Activated CD4-positive, alpha-beta memory T cell treated with anti-CD3 and anti-CD28 coated beads for 36 hours (primary cell): ENCODE results near the gene GRK5. TPM values are rescaled to one million over a fixed set of nuclear protein-coding genes. Genes with fewer than 3 reads are reported as not detected.
A peak's percentile ranks its signal among the peaks of the same experiment; 100 is the strongest.
"Not testable (repeated sequence)": the region's sequence is repeated elsewhere in the genome, so short reads cannot be mapped to it uniquely, and the experiment has no call there.

Experiments used
- CTCF ChIA-PET: fragments of 350-600 bp; sonication (Branson Sonifier 250); formaldehyde crosslinking; loops from one replicate; lab custom pipeline; 2021; ENCODE audit warnings: antibody characterized with exemption, inconsistent platforms; lab: Charles Lee
- POLR2A ChIA-PET: fragments of 350-600 bp; sonication (Branson Sonifier 250); formaldehyde crosslinking; loops from one replicate; lab custom pipeline; 2021; ENCODE audit warnings: antibody characterized with exemption; lab: Charles Lee
- DNase-seq: peaks from one replicate; pipeline ENCODE4 v3.0.0-alpha.2; 2020
- H3K27ac Mint-ChIP-seq: one replicate; pipeline ENCODE4 v1.8.0; 2021; ENCODE audit warnings: mixed read lengths
- H3K27me3 Mint-ChIP-seq: one replicate; pipeline ENCODE4 v1.8.0; 2021; ENCODE audit warnings: mixed read lengths
- H3K36me3 Mint-ChIP-seq: one replicate; pipeline ENCODE4 v1.8.0; 2021; ENCODE audit warnings: mixed read lengths
- H3K4me1 Mint-ChIP-seq: one replicate; pipeline ENCODE4 v1.8.0; 2021; ENCODE audit warnings: low read depth, mixed read lengths
- H3K4me3 Mint-ChIP-seq: one replicate; pipeline ENCODE4 v1.8.0; 2021; ENCODE audit warnings: mild to moderate bottlenecking, mixed read lengths
- H3K9me3 Mint-ChIP-seq: one replicate; pipeline ENCODE4 v1.8.0; 2021; ENCODE audit warnings: mixed read lengths
- intact Hi-C: fragments of 100-400 bp; cut with micrococcal nuclease; formaldehyde crosslinking; loops from one replicate; pipeline ENCODE4 v1.15.1; 2023
- total RNA-seq, 2 experiments: library from RNA; stranded (reverse); gene quantifications; one replicate each; pipeline ENCODE4 v1.2.3, GENCODE V29; 2021

Gene GRK5
- total RNA-seq, 2 experiments from 2014 or later, result 22.7 to 23.0 TPM

- POLR2A ChIA-PET, result no interaction called here
Measured at GRCh38 chr10:119457966-119458766, 250.8 kb downstream of the GRK5 start.

GRCh38 chr10:119459681-119460340 lies 252.4 kb downstream of the GRK5 start:
- POLR2A ChIA-PET, result no interaction called here
- Mint-ChIP-seq H3K4me3 (no peak overlapping the region), H3K4me1 (peaks cover 5% of the 10 kb centered on the region), H3K27me3 (no peaks in the 10 kb centered on the region), H3K9me3 (peaks cover 8% of the 10 kb centered on the region), H3K36me3 (peaks cover 1% of the 10 kb centered on the region), H3K27ac (no peak overlapping the region)
- CTCF ChIA-PET, result interaction anchor here (1.7 kb wide), 1 partner anchor 14 kb away, joined by 8 read pairs; no protein-coding TSS in a partner anchor
- DNase-seq, result no peak
- intact Hi-C loops, result loop anchor here (2.0 kb wide), 1 partner anchor 19 kb away; no protein-coding TSS in a partner anchor

More at GRCh38 chr10:119457966-119458766, 250.8 kb downstream of the GRK5 start:
- intact Hi-C loops, result no loop called here
- H3K9me3 Mint-ChIP-seq, result peaks cover 6% of the 10 kb centered on the region
- CTCF ChIA-PET, result interaction anchor here (0.6 to 1.7 kb wide), 2 partner anchors 12 to 722 kb away, joined by 3 to 8 read pairs; no protein-coding TSS in a partner anchor
- H3K27ac Mint-ChIP-seq, result no peak overlapping the region
- DNase-seq, result no peak
- H3K27me3 Mint-ChIP-seq, result no peaks in the 10 kb centered on the region
- H3K36me3 Mint-ChIP-seq, result no peaks in the 10 kb centered on the region
- H3K4me3 Mint-ChIP-seq, result no peak overlapping the region
- H3K4me1 Mint-ChIP-seq, result peaks cover 5% of the 10 kb centered on the region

- intact Hi-C loops, result loop anchor here (2.0 kb wide), 1 partner anchor 18 kb away; no protein-coding TSS in a partner anchor
- peaks cover 8% of the 10 kb centered on the region for H3K9me3 Mint-ChIP-seq
- H3K36me3 Mint-ChIP-seq, result peaks cover 1% of the 10 kb centered on the region
- peaks cover 9% of the 10 kb centered on the region for H3K4me1 Mint-ChIP-seq
- no peak for DNase-seq
- ChIA-PET POLR2A (no interaction called here), CTCF (interaction anchor here (0.6 to 1.7 kb wide), 2 partner anchors 15 to 520 kb away, joined by 4 to 8 read pairs; no protein-coding TSS in a partner anchor)
- H3K27me3 Mint-ChIP-seq, result no peaks in the 10 kb centered on the region
- no peak overlapping the region for H3K27ac Mint-ChIP-seq
- H3K4me3 Mint-ChIP-seq, result no peak overlapping the region
Measured at GRCh38 chr10:119460369-119461195, 253.2 kb downstream of the GRK5 start.

GRCh38 chr10:119461380-119461779 lies 254.0 kb downstream of the GRK5 start:
- no peaks in the 10 kb centered on the region for H3K27me3 Mint-ChIP-seq
- peaks cover 15% of the 10 kb centered on the region for H3K4me1 Mint-ChIP-seq
- intact Hi-C loops, result loop anchor here (2.0 kb wide), 1 partner anchor 17 kb away; no protein-coding TSS in a partner anchor
- H3K36me3 Mint-ChIP-seq, result peaks cover 1% of the 10 kb centered on the region
- peak; percentile 46 for DNase-seq
- peaks cover 8% of the 10 kb centered on the region for H3K9me3 Mint-ChIP-seq
- H3K27ac Mint-ChIP-seq, result no peak overlapping the region
- no peak overlapping the region for H3K4me3 Mint-ChIP-seq
- POLR2A ChIA-PET, result no interaction called here
- CTCF ChIA-PET, result interaction anchor here (0.6 kb wide), 2 partner anchors 17 to 521 kb away, joined by 3 to 4 read pairs; no protein-coding TSS in a partner anchor

- POLR2A ChIA-PET, result no interaction called here
- Mint-ChIP-seq H3K27ac (no peak overlapping the region), H3K4me3 (no peak overlapping the region), H3K36me3 (peaks cover 1% of the 10 kb centered on the region), H3K9me3 (peaks cover 8% of the 10 kb centered on the region), H3K4me1 (peaks cover 20% of the 10 kb centered on the region), H3K27me3 (no peaks in the 10 kb centered on the region)
- DNase-seq, result no peak
- CTCF ChIA-PET, result interaction anchor here (0.6 kb wide), 1 partner anchor 17 kb away, joined by 3 read pairs; no protein-coding TSS in a partner anchor
- intact Hi-C loops, result loop anchor here (2.0 kb wide), 1 partner anchor 17 kb away; no protein-coding TSS in a partner anchor
Measured at GRCh38 chr10:119461923-119462322, 254.6 kb downstream of the GRK5 start.

GRCh38 chr10:119462773-119463172 lies 255.4 kb downstream of the GRK5 start:
- Mint-ChIP-seq H3K27ac (no peak overlapping the region), H3K36me3 (peaks cover 1% of the 10 kb centered on the region), H3K9me3 (peaks cover 8% of the 10 kb centered on the region), H3K27me3 (no peaks in the 10 kb centered on the region), H3K4me1 (peaks cover 22% of the 10 kb centered on the region), H3K4me3 (no peak overlapping the region)
- DNase-seq, result no peak
- intact Hi-C loops, result no loop called here
- POLR2A ChIA-PET, result no interaction called here
- CTCF ChIA-PET, result no interaction called here

GRCh38 chr10:119463195-119463594 lies 255.8 kb downstream of the GRK5 start:
- H3K27ac Mint-ChIP-seq, H3K4me3 Mint-ChIP-seq, CTCF ChIA-PET, H3K36me3 Mint-ChIP-seq, intact Hi-C loops, DNase-seq, H3K9me3 Mint-ChIP-seq, H3K27me3 Mint-ChIP-seq: not testable (repeated sequence)
- H3K4me1 Mint-ChIP-seq, result peaks cover 22% of the 10 kb centered on the region
- POLR2A ChIA-PET, result interaction anchor here (0.5 kb wide), 1 partner anchor 243 kb away, joined by 3 read pairs; no protein-coding TSS in a partner anchor

- Mint-ChIP-seq H3K27ac (no peak overlapping the region), H3K9me3 (peaks cover 8% of the 10 kb centered on the region), H3K36me3 (peaks cover 1% of the 10 kb centered on the region), H3K27me3 (no peaks in the 10 kb centered on the region), H3K4me1 (peaks cover 22% of the 10 kb centered on the region), H3K4me3 (no peak overlapping the region)
- ChIA-PET POLR2A (no interaction called here), CTCF (interaction anchor here (2.5 kb wide), 1 partner anchor 20 kb away, joined by 9 read pairs; no protein-coding TSS in a partner anchor)
- no peak for DNase-seq
- intact Hi-C loops, result no loop called here
Measured at GRCh38 chr10:119465085-119465484, 257.7 kb downstream of the GRK5 start.

- no peak for DNase-seq
- Mint-ChIP-seq H3K9me3 (peaks cover 8% of the 10 kb centered on the region), H3K27ac (no peak overlapping the region), H3K4me1 (peaks cover 20% of the 10 kb centered on the region), H3K4me3 (no peak overlapping the region), H3K27me3 (no peaks in the 10 kb centered on the region), H3K36me3 (peaks cover 1% of the 10 kb centered on the region)
- CTCF ChIA-PET, result interaction anchor here (1.2 to 2.5 kb wide), 2 partner anchors 21 to 24 kb away, joined by 3 to 9 read pairs; no protein-coding TSS in a partner anchor
- POLR2A ChIA-PET, result interaction anchor here (1.1 to 1.6 kb wide), 2 partner anchors 244 to 259 kb away, joined by 3 to 4 read pairs; partner anchors contain the start of gene GRK5
- intact Hi-C loops, result no loop called here
Measured at GRCh38 chr10:119466076-119466475, 258.7 kb downstream of the GRK5 start.

- intact Hi-C loops, result no loop called here
- peak; percentile 81 for DNase-seq
- Mint-ChIP-seq H3K27me3 (no peaks in the 10 kb centered on the region), H3K4me3 (no peak overlapping the region), H3K4me1 (peaks cover 17% of the 10 kb centered on the region), H3K36me3 (peaks cover 1% of the 10 kb centered on the region), H3K9me3 (peaks cover 8% of the 10 kb centered on the region), H3K27ac (no peak overlapping the region)
- POLR2A ChIA-PET, result interaction anchor here (1.1 to 1.6 kb wide), 2 partner anchors 244 to 259 kb away, joined by 3 to 4 read pairs; partner anchors contain the start of gene GRK5
- CTCF ChIA-PET, result interaction anchor here (1.2 to 2.5 kb wide), 2 partner anchors 21 to 23 kb away, joined by 3 to 9 read pairs; no protein-coding TSS in a partner anchor
Measured at GRCh38 chr10:119466655-119467054, 259.3 kb downstream of the GRK5 start.
